Vagina (tissue), 2 donors: ENCODE measurements around the gene FBXW5.

Source experiments
- CTCF ChIP-seq, 3 experiments: fragments of 450-650 bp in 2 of 3; fragments of 200-600 bp in 1 of 3; sonication (generic) in 1 of 3; IDR thresholded peaks; one replicate each; pipeline ENCODE4 v1.5.1; 2017 to 2019; ENCODE audit warnings: antibody characterized with exemption in 3 of 3, mild to moderate bottlenecking in 2 of 3, moderate library complexity in 2 of 3
- POLR2A ChIP-seq, 2 donors: fragments of 450-650 bp; IDR thresholded peaks; one replicate each; pipeline ENCODE4 v1.6.1; 2017; ENCODE audit warnings: antibody characterized with exemption in 2 of 2, mild to moderate bottlenecking in 2 of 2, moderate library complexity in 2 of 2

- TF ChIP-seq CTCF (IDR thresholded peaks at IDR 0.05) (no peak), POLR2A (IDR thresholded peaks at IDR 0.05) (no peak)
These were observed 7.8 kb downstream of the FBXW5 start for GRCh38 chr9:136936645-136937170.
